Gastrocnemius medialis (tissue), 4 donors: Measurements from ENCODE around the gene MRAS.

Experiments
- CTCF ChIP-seq, 5 experiments: fragments of 450-650 bp in 3 of 5; fragments of 200-600 bp in 2 of 5; sonication (generic) in 2 of 5; IDR thresholded peaks in 4 of 5; conservative IDR thresholded peaks in 1 of 5; 1 replicate in 4 of 5; 2 replicates in 1 of 5; pipeline ENCODE4 v1.5.1; 2016 to 2019; ENCODE audit warnings: antibody characterized with exemption in 5 of 5, mild to moderate bottlenecking in 3 of 5, moderate library complexity in 3 of 5
- POLR2A ChIP-seq, 2 donors: fragments of 450-650 bp; IDR thresholded peaks; one replicate each; pipeline ENCODE4 v1.6.1; 2017; ENCODE audit warnings: antibody characterized with exemption in 2 of 2, mild to moderate bottlenecking in 2 of 2, moderate library complexity in 2 of 2

GRCh38 chr3:138366006-138366759 lies 17.8 kb downstream of the MRAS start:
- TF ChIP-seq CTCF (IDR thresholded peaks at IDR 0.05 in 4 of 5, conservative IDR thresholded peaks at IDR 0.05 in 1 of 5) (no peak), POLR2A (IDR thresholded peaks at IDR 0.05) (no peak)
